T-helper 9 cell (primary cell): ENCODE results near the gene CEP152.

Experiments
- DNase-seq: peaks from one replicate; pipeline ENCODE4 v3.0.0-alpha.2; 2020

CEP152 gene

GRCh38 chr15:48703544-48703943 is 107.3 kb downstream of the CEP152 start:
- no peak for DNase-seq

- DNase-seq: no peak
Measured at GRCh38 chr15:48702569-48703236, 108.2 kb downstream of the CEP152 start.

- no peak for DNase-seq
Measured at GRCh38 chr15:48696627-48697312, 114.1 kb downstream of the CEP152 start.

GRCh38 chr15:48695827-48696573 is 114.9 kb downstream of the CEP152 start:
- DNase-seq: no peak

GRCh38 chr15:48695088-48695826 is 115.6 kb downstream of the CEP152 start:
- DNase-seq: no peak

- DNase-seq: no peak
Measured at GRCh38 chr15:48693484-48693883, 117.4 kb downstream of the CEP152 start.

- no peak for DNase-seq
Measured at GRCh38 chr15:48688493-48688892, 122.4 kb downstream of the CEP152 start.
